DND-41 (cell line): Measurements from ENCODE around the gene MLXIPL.

Source experiments
- ATAC-seq: fragments of 200-7000 bp; cut with Tn5 transposase; 3 replicates; pipeline ENCODE4 v1.9.1; 2021; ENCODE audit warnings: low read depth; ENCODE audit not compliant: insufficient read depth
- DNase-seq: peaks from one replicate; pipeline ENCODE4 v3.0.0-alpha.2; 2020
- H2AFZ ChIP-seq: 2 replicates; pipeline ENCODE4 v1.6.0; 2012; ENCODE audit warnings: low read depth, low read length
- H3K27ac ChIP-seq: 2 replicates; pipeline ENCODE4 v1.5.1; 2012; ENCODE audit warnings: low read length, inconsistent platforms
- H3K27me3 ChIP-seq: fragments of 200-600 bp; sonication (generic); 2 replicates; pipeline ENCODE4 v1.6.0; 2012; ENCODE audit warnings: low read length, mild to moderate bottlenecking, inconsistent platforms; ENCODE audit not compliant: insufficient read depth, poor library complexity
- H3K36me3 ChIP-seq: 2 replicates; pipeline ENCODE4 v1.5.1; 2012; ENCODE audit warnings: low read length, inconsistent platforms; ENCODE audit not compliant: insufficient read depth
- H3K4me1 ChIP-seq: 2 replicates; pipeline ENCODE4 v1.5.1; 2012; ENCODE audit warnings: mild to moderate bottlenecking, low read length; ENCODE audit not compliant: insufficient read depth
- H3K4me2 ChIP-seq: 2 replicates; pipeline ENCODE4 v1.6.0; 2012; ENCODE audit warnings: mild to moderate bottlenecking, moderate library complexity, low read length, inconsistent platforms; ENCODE audit not compliant: insufficient read depth
- H3K4me3 ChIP-seq, 2 experiments: fragments of 200-600 bp in 1 of 2; shearing (Covaris generic) in 1 of 2; 2 replicates each; pipeline ENCODE4 v1.5.1; 2012 to 2016; ENCODE audit warnings: inconsistent platforms in 2 of 2, low read length in 2 of 2, mild to moderate bottlenecking in 2 of 2, low read depth in 1 of 2, moderate library complexity in 1 of 2
- H3K79me2 ChIP-seq: 2 replicates; pipeline ENCODE4 v1.6.0; 2012; ENCODE audit warnings: low read length, inconsistent platforms; ENCODE audit not compliant: insufficient read depth
- H3K9ac ChIP-seq: 2 replicates; pipeline ENCODE4 v1.6.0; 2012; ENCODE audit warnings: low read depth, mild to moderate bottlenecking, inconsistent platforms, low read length, moderate library complexity
- H3K9me3 ChIP-seq: 2 replicates; pipeline ENCODE4 v1.5.1; 2012; ENCODE audit warnings: low read length, moderate library complexity, mild to moderate bottlenecking, inconsistent platforms; ENCODE audit not compliant: insufficient read depth, severe bottlenecking
- H4K20me1 ChIP-seq: 2 replicates; pipeline ENCODE4 v1.6.0; 2012; ENCODE audit warnings: low read length; ENCODE audit not compliant: insufficient read depth
- EZH2 ChIP-seq: IDR thresholded peaks from 3 replicates; pipeline ENCODE4 v1.6.1; 2012; ENCODE audit warnings: borderline replicate concordance, low read depth, mild to moderate bottlenecking, moderate library complexity, low read length, inconsistent platforms; ENCODE audit not compliant: severe bottlenecking
- TF ChIP-seq, protein P1 (sequence below): IDR thresholded peaks from 2 replicates; pipeline ENCODE4 v1.5.1; 2012; ENCODE audit warnings: borderline replicate concordance, low read length, moderate library complexity, mild to moderate bottlenecking; ENCODE audit not compliant: poor library complexity, severe bottlenecking; ENCODE audit errors: extremely low read depth

Gene MLXIPL

DNA sequence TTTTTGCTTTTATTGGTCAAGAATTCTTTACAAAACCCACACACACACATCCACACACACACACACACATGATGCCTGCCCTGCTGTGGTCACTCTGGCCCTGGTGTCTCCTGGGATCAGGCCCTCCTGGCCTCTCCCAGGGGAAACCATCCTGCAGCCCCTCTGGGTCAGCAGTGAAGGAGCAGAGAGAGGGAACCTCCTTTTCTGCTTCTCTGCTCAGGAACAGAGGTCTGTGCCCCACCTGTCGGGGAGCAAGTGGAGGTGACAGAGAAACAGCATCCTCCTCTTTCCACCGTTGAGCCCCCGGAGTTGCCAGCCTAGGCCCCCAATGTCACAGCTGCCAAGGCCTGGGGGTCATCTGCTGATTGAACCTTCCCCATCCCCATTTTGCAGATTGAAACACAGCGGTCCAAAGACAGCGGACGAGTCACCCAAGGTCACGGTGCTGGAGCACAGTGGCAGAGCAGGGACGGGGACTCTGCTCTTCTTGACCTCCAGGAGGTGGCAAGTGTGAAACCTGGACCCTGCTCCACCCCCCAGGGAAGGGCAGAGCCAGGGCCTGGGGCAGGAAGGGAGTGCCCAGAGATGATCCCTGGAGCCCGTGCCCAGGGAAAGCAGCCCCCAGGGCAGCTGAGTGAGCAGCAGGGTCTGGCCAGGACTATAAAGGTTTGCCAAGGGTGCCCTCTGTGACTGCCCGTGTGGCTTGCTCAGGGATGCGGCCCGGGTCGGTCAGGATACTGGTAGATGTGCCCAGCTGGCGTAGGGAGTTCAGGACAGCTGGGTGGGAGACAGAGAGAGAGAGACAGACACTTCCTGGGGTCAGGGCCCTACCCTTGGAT is 30.9 kb downstream of the MLXIPL start:
- Histone ChIP-seq H3K27ac (no peak overlapping the region), H3K36me3 (no peaks in the 10 kb centered on the region), H3K9me3 (no peaks in the 10 kb centered on the region), H3K4me1 (no peaks in the 10 kb centered on the region), H3K27me3 (no peaks in the 10 kb centered on the region), H3K4me3 (no peak overlapping the region), H4K20me1 (no peaks in the 10 kb centered on the region), H3K79me2 (no peaks in the 10 kb centered on the region), H2AFZ (no peak overlapping the region), H3K9ac (no peak overlapping the region), H3K4me2 (no peak overlapping the region)
- ATAC-seq, result no peak
- no peak for DNase-seq
- TF ChIP-seq, protein P1, sequence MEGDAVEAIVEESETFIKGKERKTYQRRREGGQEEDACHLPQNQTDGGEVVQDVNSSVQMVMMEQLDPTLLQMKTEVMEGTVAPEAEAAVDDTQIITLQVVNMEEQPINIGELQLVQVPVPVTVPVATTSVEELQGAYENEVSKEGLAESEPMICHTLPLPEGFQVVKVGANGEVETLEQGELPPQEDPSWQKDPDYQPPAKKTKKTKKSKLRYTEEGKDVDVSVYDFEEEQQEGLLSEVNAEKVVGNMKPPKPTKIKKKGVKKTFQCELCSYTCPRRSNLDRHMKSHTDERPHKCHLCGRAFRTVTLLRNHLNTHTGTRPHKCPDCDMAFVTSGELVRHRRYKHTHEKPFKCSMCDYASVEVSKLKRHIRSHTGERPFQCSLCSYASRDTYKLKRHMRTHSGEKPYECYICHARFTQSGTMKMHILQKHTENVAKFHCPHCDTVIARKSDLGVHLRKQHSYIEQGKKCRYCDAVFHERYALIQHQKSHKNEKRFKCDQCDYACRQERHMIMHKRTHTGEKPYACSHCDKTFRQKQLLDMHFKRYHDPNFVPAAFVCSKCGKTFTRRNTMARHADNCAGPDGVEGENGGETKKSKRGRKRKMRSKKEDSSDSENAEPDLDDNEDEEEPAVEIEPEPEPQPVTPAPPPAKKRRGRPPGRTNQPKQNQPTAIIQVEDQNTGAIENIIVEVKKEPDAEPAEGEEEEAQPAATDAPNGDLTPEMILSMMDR, result no peak
- no peak for TF ChIP-seq EZH2

- H3K4me2 ChIP-seq, result no peak overlapping the region
- H3K27me3 ChIP-seq, result no peaks in the 10 kb centered on the region
- no peaks in the 10 kb centered on the region for H4K20me1 ChIP-seq
- H3K36me3 ChIP-seq, result no peaks in the 10 kb centered on the region
- no peaks in the 10 kb centered on the region for H3K4me1 ChIP-seq
- DNase-seq (no peak), ATAC-seq (no peak; the same call in 2 of the 3 replicates)
- TF ChIP-seq, protein P1, result no peak
- no peak for TF ChIP-seq EZH2
- no peaks in the 10 kb centered on the region for H3K9me3 ChIP-seq
- H3K27ac ChIP-seq, result no peak overlapping the region
- no peak overlapping the region for H3K4me3 ChIP-seq
- no peak overlapping the region for H2AFZ ChIP-seq
- H3K79me2 ChIP-seq, result no peaks in the 10 kb centered on the region
- no peak overlapping the region for H3K9ac ChIP-seq
These were observed 37.4 kb downstream of the MLXIPL start for GRCh38 chr7:73586911-73587310.

- Histone ChIP-seq H3K4me1 (no peaks in the 10 kb centered on the region), H3K4me3 (no peak overlapping the region), H3K36me3 (no peaks in the 10 kb centered on the region), H3K9ac (no peak overlapping the region), H3K79me2 (no peaks in the 10 kb centered on the region), H3K9me3 (no peaks in the 10 kb centered on the region), H3K27ac (no peak overlapping the region), H3K27me3 (no peaks in the 10 kb centered on the region), H2AFZ (no peak overlapping the region), H4K20me1 (no peaks in the 10 kb centered on the region), H3K4me2 (no peak overlapping the region)
- TF ChIP-seq, protein P1, result no peak
- no peak for TF ChIP-seq EZH2
- DNase-seq (no peak), ATAC-seq (no peak)
These were observed 39.1 kb downstream of the MLXIPL start for GRCh38 chr7:73585196-73585595.
